GM21526 (cell line): Measurements from ENCODE around the gene AACS.
"Not testable (repeated sequence)": the region's sequence is repeated elsewhere in the genome, so short reads cannot be mapped to it uniquely, and the experiment has no call there.

ENCODE experiments used
- ATAC-seq: cut with Tn5 transposase; IDR thresholded peaks from one replicate; pipeline ENCODE4 v1.9.1; 2021; ENCODE audit warnings: moderate library complexity; ENCODE audit not compliant: unreplicated experiment, low FRiP score

The AACS gene

DNA sequence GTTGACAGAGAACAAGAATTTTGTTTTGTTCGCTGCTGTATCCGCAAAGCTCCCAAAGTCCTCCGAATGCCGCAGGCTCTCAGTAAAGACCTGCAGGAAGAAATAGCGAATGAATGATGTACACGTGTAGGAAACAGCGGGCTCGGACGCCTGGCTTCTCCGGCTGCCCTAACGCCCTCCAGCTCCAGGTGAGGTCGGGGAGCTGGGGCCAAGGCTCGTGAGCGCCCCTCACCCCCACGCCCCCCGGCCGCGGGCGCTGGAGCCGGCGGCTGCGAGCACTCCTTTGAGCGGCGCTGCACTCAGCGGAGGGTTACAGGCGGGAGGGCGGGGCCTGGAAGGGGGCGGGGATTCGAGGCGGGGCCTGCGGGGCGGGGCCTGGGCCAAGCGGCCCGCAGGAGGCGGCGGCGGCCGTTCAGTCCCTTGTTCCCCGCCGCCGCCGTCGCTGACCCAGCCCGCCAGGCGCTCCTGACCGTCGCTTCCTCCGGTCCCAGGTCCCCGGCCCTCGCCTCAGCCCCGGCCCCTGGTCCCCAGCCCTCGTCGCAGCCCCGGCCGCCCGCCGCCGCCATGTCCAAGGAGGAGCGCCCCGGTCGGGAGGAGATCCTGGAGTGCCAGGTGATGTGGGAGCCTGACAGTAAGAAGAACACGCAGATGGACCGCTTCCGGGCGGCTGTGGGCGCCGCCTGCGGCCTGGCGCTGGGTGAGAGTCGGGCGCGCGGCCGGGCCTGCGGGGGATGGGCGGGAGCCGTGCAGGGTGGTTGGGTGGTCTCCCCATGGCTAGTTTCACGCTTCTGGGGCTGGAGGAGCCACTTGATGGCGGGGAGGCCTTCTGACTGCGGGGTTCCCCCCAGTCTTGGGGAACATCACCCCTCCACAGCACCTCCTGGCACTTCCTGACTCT is at the start of gene AACS:
TSS of gene AACS (plus strand) at position 415 of the 898 bp plus-strand sequence. CDS start at position 565, 150 bp downstream.
- ATAC-seq: peak; percentile 94

GRCh38 chr12:125015680-125016310 is 49.4 kb upstream of the AACS start:
- no peak for ATAC-seq

DNA sequence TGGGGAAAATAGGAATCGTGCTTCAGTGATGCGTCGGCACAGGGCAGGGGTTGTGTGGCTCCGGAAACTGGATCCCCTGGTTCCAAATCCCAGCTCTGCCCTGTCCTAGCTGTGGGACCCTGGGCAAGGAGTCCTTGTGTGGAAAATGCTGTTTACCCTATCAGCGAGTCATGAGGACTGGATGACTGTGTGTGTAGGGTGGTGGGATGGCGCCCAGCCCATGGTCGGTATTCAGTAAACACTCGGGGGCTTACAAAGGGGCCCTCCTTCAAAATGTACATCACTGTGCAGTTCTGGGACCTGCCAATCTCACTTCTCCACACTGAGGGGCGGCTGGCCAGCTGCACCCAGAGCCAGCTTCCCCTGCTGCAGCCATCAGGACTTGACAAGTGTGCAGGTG is 47.4 kb upstream of the AACS start:
- no peak for ATAC-seq

DNA sequence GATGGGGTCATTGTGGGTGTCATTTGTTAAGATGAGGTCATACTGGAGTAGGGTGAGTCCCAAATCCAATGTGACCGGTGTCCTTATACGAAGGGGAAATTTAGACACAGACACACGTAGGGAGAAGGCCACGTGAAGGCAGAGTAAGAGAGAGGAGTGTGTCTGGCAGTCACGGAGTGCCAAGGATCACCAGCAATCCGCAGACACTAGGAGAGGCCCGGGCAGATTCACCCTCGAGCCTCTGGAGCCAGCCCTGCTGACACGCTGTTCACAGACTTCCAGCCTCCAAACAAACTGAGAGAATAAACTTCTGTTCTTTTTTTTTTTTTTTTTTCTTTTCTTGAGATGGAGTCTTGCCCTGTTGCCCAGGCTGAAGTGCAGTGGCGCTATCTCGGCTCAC is 46.9 kb upstream of the AACS start:
- no peak for ATAC-seq

DNA sequence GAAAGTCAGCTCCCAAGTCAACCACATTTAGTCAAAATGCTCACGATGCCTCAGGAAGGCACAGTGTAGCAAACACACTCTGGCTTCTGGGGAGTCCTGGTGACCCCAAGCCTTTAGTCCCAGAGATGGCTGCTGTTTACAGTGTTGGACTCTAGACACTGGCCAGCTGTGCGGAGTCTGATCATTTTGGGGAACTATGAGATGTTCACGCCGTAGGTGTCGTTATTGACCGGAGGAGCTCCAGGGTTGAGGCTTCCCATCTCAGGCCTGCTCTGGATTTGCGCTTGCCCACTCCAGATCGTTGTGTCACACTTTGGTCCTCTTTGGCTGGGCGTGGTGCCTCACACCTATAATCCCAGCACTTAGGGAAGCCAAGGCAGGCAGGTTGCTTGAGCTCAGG is 44.1 kb upstream of the AACS start:
- ATAC-seq: no peak

- ATAC-seq: no peak
Observed at GRCh38 chr12:125021771-125022170, 43.5 kb upstream of the AACS start.

DNA sequence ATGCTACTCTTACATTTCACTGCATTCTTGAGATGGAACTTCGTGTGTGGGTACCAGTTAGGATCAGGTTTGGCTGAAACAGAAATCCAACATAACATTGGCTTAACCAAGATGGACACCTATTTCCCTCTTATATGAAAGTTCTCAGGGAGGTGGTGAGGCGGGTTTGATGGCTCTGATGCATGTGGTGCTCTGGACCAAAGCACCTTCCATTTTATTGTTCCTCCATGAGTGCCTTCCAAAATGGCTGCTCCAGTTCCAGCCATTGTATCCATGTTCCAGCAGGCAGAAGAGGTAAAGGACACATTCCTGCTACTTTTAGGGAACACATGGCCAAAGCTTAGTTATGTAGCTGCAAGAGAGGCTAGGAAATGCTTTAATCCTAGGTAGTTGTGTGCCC is 42.2 kb upstream of the AACS start:
- ATAC-seq: no peak

DNA sequence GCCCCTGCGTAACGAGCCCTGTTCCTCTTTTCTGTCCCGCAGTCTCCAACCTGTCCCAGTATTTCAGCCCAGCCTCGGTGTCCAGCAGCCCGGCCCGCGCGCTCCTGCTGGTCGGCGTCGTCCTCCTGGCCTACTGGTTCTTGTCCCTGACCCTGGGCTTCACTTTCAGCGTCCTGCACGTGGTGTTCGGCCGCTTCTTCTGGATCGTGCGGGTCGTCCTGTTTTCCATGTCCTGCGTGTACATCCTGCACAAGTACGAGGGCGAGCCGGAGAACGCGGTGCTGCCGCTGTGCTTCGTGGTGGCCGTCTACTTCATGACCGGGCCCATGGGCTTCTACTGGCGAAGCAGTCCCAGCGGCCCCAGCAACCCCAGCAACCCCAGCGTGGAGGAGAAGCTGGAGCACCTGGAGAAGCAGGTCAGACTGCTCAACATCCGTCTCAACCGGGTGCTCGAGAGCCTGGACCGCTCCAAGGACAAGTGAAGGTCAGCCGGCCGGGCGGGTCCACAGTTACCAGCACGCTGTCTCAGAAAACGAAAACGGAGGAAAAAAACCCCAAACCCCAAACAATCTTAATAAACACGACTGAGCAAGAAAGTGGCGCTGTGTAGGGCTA is 40.2 kb upstream of the AACS start:
- ATAC-seq: no peak

- ATAC-seq: no peak
Observed at GRCh38 chr12:125025606-125026235, 39.5 kb upstream of the AACS start.

DNA sequence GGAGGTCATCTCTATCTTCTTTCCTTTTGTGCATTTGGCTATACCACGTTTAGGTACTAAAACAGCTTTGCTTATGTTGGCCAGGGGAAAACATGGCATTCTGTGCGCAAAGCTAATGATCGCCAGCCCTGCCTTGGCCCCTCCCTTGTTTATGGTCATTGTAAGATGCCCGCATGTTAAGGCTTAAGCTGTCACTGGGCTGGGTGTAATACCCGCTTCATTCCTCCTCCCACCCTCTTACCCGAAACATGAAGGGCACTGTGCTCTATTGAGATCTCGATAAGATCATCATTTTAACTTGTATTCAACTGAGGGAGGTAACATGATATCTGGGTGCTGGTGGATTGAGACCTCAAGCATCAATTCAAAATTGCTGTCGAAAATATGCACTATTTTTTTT is 37.1 kb upstream of the AACS start:
- ATAC-seq: no peak

DNA sequence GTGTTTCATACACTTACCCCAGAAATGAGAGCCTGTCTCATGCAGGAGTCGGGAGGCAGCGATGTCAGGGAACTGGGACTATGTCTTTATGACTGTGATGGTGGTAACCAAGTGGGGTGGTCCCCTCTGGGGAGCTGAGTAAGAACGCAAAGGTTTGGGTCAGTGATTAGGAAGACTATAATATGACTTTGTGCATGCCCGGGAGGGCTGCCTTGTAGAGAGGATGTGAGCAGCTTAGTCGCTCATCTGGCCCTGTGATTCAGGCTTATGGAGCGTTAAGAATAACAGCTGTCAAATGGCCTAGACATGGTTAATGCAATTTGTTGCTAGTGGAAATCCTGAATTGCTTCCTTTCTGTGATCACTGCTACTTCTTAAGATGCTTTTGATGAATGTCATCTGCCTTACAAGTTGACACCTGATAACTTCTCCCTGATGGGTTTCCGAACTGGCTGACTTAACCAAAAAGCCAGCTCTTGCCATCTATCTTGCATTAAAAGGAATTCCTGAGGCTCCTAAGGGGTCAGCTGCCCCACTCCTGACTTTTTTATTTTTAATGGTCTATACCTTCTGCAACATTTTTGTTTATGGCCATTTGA is 35.4 kb upstream of the AACS start:
- ATAC-seq: no peak

DNA sequence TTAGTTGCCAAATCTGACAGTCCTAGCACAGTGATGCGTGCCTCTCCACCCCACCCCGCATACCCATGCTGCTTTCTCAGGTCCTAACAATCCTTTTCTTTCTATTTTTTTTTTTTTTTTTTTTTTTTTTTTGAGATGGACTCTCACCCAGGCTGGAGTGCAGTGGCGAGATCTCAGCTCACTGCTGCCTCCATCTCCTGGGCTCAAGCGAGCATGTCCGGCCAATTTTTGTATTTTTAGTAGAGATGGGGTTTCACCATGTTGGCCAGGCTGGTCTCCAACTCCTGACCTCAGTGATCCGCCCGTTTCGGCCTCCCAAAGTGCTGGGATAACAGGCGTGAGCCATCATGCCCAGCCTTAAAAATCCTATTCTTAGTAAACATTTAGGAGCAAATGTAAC is 33.8 kb upstream of the AACS start:
- ATAC-seq: not testable (repeated sequence)

DNA sequence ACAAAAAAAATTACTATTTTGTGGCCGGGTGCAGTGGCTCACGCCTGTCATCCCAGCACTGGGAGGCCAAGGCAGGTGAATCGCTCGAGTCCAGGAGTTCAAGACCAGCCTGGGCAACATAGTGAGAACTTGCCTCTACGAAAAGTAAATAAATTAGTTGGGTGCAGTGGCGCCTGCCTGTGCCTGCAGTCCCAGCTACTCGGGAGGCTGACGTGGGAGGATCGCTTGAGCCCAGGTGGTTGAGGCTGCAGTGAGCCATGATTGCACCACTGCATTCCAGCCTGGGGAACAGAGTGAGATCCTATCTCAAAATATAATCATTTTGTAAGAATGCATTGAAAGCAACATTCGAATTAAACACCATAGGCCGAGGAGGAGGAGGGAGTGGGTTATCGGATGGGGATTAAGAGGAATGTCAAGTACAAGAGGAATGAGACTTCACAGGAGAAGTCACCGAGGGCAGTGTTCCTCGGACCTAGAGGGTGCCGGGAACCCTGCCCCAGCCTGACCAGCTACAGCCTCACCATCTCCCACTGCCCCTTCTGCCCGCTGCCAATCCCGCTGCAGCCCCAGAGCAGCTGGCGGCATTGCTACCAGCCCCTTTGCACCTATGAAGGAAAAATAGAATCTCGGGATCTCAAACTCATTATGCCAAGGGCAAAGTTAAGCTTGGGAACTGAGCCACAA is 32.6 kb upstream of the AACS start:
- no peak for ATAC-seq

DNA sequence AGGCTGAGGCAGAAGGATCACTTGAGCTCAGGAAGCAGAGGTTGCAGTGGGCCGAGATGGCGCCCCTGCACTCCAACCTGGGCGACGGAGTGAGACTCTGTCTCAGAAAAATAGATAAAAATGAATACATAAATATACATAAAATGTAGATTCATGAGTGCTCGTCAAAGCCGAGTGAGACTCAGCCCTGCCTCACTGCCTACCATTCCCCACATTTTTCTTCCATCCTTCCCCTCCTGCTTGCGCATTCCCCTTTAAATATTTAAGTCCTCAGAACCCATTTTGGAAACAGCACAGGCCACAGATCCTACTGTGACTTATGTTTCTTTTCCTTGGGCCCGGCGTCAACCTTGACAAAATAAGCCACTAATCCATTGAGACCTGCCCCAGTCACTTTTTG is 31.9 kb upstream of the AACS start:
- no peak for ATAC-seq

DNA sequence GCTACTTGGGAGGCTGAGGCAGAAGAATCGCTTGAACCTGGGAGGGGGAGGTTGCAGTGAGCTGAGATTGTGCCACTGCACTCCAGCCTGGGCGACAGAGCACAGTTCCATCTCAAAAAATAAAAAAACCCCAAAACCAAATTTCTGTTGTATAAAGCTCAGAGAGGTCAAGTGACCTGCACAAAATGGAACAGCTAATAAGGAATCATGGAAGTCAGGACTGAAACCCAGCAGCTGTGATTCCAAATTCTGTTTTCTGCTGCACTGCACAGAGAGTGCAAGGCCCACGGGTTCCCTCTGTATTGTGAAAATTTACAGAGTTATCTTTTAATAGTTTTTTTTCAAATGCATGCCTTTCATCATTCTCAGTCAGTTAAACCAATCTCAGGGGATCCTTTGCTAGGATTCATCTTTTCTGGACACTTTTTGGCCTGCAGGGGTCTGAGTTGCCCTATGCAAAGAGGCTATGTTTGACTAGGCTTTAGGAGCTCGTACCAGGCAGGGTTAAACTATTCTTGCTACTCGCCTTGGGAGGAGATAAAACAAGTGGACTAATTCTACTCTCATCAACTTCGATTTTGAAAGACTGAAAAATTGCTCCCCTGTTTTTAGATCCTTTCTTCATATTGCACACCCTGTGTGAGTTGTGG is 26.1 kb upstream of the AACS start:
- ATAC-seq: no peak

- ATAC-seq: no peak
Observed at GRCh38 chr12:125049093-125049458, 16.2 kb upstream of the AACS start.

DNA sequence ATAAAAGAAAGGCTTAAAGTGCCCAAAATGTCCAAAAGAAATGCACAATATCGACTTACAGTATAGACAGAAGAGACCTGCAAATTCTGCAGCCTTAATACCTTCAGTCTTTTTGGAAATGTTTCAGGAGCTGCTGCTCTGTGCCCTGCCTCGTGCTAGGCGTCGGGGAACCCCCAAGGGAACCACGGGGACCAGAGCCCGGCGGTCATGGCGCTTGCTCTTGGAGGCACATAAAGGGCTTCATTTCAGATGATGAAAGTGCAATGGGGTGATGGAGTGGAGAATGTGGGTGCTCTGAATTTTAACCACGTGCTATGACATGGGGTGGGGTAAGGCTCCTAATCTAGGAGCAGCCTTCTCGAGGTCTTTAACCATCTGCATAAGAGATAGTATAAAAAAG is 14.8 kb upstream of the AACS start:
- ATAC-seq: no peak

- ATAC-seq: no peak
Observed at GRCh38 chr12:125050868-125051267, 14.4 kb upstream of the AACS start.

DNA sequence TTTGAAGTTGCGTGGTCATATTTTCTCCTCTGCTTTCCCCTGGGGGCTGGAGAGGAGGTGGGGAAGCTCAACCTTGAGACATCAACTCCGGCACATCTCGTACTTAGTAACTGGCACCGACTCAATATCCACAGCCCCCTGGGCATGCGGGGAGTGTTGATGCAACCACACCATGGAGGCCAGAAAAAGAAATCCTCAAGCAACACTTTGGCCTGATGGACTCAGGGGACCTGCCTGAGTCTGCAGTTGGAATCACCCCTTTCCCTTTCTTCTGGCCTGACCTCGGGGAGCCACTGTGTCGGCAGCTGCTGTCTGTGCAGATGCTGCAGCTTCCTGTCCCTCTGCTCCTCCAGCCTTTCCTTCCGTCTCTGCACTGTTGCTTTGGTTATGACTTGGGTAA is 11.4 kb upstream of the AACS start:
- no peak for ATAC-seq

DNA sequence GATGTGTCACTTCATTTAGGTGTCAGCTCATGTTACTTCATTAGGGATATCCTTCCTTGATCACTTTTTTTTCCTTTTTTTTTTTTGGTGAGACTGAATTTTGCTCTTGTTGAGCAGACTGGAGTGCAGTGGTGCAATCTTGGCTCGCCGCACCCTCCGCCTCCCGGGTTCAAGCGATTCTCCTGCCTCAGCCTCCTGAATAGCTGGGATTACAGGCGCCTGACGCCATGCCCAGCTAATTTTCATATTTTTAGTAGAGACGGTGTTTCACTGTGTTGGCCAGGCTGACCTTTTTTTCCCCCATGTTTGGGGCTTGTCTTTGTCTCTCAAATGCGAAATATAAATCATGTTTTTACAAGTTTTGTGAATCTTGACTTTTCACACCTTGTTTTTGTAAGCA is 9.6 kb upstream of the AACS start:
- no peak for ATAC-seq
